Measurements from ENCODE around the gene KNDC1.
"Not testable (repeated sequence)": the region's sequence is repeated elsewhere in the genome, so short reads cannot be mapped to it uniquely, and the experiment has no call there.

KNDC1 gene

GRCh38 chr10:133226251-133226808 is 66.3 kb downstream of the KNDC1 start:
- Histone ChIP-seq H3K27ac (no peak overlapping the region), H3K9me3 (ENCODE audit: low read depth, low read length) (no peaks in the 10 kb centered on the region), H3K9ac (ENCODE audit: insufficient read length) (no peak overlapping the region), H3K36me3 (ENCODE audit: insufficient read depth, low read length) (no peaks in the 10 kb centered on the region), H3K4me3 (no peak overlapping the region)
- TF ChIP-seq EZH2 (IDR thresholded peaks at IDR 0.05), result no peak
- no peak for TF ChIP-seq POLR2AphosphoS5 (IDR thresholded peaks at IDR 0.05; ENCODE audit: borderline replicate concordance, low read depth, low read length)
- no peak for TF ChIP-seq FOXP2 (optimal IDR thresholded peaks at IDR 0.05; ENCODE audit: control extremely low read depth, extremely low read length, insufficient read depth)
- no peak for DNase-seq (ENCODE audit: low read depth, low spot score)

DNA sequence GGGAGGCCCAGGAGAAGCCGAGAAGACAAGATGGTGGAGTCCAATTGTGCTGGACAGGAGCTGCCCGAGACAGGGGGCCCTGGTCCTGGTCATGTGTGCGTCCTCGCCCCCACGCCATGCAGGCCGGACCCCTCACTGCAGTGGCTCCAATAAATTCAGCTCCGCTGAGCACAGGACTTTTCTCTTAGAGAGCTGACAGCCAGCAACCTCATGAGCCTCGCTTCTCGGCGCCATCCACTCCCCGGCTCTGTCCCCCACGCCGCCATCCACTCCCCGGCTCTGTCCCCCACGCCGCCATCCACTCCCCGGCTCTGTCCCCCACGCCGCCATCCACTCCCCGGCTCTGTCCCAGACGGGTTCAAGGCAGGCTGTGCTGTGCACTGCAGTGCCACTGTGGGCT is 67.2 kb downstream of the KNDC1 start:
- TF ChIP-seq POLR2AphosphoS5 (IDR thresholded peaks at IDR 0.05; ENCODE audit: borderline replicate concordance, low read depth, low read length) (no peak), EZH2 (IDR thresholded peaks at IDR 0.05) (no peak), FOXP2 (optimal IDR thresholded peaks at IDR 0.05; ENCODE audit: control extremely low read depth, extremely low read length, insufficient read depth) (no peak)
- Histone ChIP-seq H3K36me3 (ENCODE audit: insufficient read depth, low read length) (no peaks in the 10 kb centered on the region), H3K9me3 (ENCODE audit: low read depth, low read length) (no peaks in the 10 kb centered on the region), H3K4me3 (no peak overlapping the region), H3K9ac (ENCODE audit: insufficient read length) (no peak overlapping the region), H3K27ac (no peak overlapping the region)
- no peak for DNase-seq (ENCODE audit: low read depth, low spot score)

- Histone ChIP-seq H3K9ac (ENCODE audit: insufficient read length) (no peak overlapping the region), H3K27ac (no peak overlapping the region), H3K36me3 (ENCODE audit: insufficient read depth, low read length) (no peaks in the 10 kb centered on the region), H3K9me3 (ENCODE audit: low read depth, low read length) (no peaks in the 10 kb centered on the region), H3K4me3 (no peak overlapping the region)
- no peak for TF ChIP-seq FOXP2 (optimal IDR thresholded peaks at IDR 0.05; ENCODE audit: control extremely low read depth, extremely low read length, insufficient read depth)
- TF ChIP-seq EZH2 (IDR thresholded peaks at IDR 0.05), result no peak
- no peak for TF ChIP-seq POLR2AphosphoS5 (IDR thresholded peaks at IDR 0.05; ENCODE audit: borderline replicate concordance, low read depth, low read length)
- DNase-seq (ENCODE audit: low read depth, low spot score), result no peak
Measured at GRCh38 chr10:133229265-133230043, 69.4 kb downstream of the KNDC1 start.

- H3K9ac ChIP-seq (ENCODE audit: insufficient read length), result no peak within 1 kb of the TSS
- no peaks in the 10 kb centered on the region for H3K9me3 ChIP-seq (ENCODE audit: low read depth, low read length)
- no peak within 1 kb of the TSS for H3K27ac ChIP-seq
- no peaks in the 10 kb centered on the region for H3K36me3 ChIP-seq (ENCODE audit: insufficient read depth, low read length)
- no peak for DNase-seq (ENCODE audit: low read depth, low spot score)
- H3K4me3 ChIP-seq, result no peak within 1 kb of the TSS
- TF ChIP-seq POLR2AphosphoS5 (IDR thresholded peaks at IDR 0.05; ENCODE audit: borderline replicate concordance, low read depth, low read length), result no peak
- no peak for TF ChIP-seq FOXP2 (optimal IDR thresholded peaks at IDR 0.05; ENCODE audit: control extremely low read depth, extremely low read length, insufficient read depth)
Measured at GRCh38 chr10:133230044-133230361, 70.0 kb downstream of the KNDC1 start, which contains the start of gene UTF1. UTF1 (plus strand) TSS chr10:133230217; CDS start chr10:133230289, 72 bp downstream.

DNA sequence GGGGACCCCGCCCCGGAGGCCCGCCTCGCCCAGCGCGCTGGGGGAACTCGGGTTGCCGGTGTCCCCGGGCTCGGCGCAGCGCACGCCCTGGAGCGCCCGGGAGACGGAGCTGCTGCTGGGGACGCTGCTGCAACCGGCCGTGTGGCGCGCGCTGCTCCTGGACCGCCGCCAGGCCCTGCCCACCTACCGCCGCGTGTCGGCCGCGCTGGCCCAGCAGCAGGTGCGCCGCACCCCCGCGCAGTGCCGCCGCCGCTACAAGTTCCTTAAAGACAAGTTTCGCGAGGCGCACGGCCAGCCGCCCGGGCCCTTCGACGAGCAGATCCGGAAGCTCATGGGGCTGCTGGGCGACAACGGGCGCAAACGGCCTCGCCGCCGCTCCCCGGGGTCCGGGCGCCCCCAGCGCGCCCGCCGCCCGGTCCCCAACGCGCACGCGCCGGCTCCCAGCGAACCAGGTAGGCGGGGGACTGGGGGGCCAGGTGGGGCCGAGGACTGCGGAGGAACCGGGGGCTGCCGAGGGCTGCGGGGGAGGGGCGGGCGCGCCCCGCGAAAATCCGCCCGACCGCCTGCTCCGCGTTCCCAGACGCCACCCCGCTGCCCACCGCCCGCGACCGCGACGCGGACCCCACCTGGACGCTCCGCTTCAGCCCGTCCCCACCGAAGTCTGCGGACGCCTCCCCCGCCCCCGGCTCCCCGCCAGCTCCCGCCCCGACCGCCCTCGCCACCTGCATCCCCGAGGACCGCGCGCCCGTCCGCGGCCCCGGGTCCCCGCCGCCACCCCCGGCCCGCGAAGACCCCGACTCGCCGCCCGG is 70.6 kb downstream of the KNDC1 start:
- H3K9ac ChIP-seq (ENCODE audit: insufficient read length), result no peak overlapping the region
- H3K9me3 ChIP-seq (ENCODE audit: low read depth, low read length), result no peaks in the 10 kb centered on the region
- no peaks in the 10 kb centered on the region for H3K36me3 ChIP-seq (ENCODE audit: insufficient read depth, low read length)
- TF ChIP-seq EZH2 (IDR thresholded peaks at IDR 0.05) (no peak), FOXP2 (optimal IDR thresholded peaks at IDR 0.05; ENCODE audit: control extremely low read depth, extremely low read length, insufficient read depth) (no peak), POLR2AphosphoS5 (IDR thresholded peaks at IDR 0.05; ENCODE audit: borderline replicate concordance, low read depth, low read length) (no peak)
- DNase-seq (ENCODE audit: low read depth, low spot score), result no peak
- no peak overlapping the region for H3K4me3 ChIP-seq
- H3K27ac ChIP-seq, result no peak overlapping the region

DNA sequence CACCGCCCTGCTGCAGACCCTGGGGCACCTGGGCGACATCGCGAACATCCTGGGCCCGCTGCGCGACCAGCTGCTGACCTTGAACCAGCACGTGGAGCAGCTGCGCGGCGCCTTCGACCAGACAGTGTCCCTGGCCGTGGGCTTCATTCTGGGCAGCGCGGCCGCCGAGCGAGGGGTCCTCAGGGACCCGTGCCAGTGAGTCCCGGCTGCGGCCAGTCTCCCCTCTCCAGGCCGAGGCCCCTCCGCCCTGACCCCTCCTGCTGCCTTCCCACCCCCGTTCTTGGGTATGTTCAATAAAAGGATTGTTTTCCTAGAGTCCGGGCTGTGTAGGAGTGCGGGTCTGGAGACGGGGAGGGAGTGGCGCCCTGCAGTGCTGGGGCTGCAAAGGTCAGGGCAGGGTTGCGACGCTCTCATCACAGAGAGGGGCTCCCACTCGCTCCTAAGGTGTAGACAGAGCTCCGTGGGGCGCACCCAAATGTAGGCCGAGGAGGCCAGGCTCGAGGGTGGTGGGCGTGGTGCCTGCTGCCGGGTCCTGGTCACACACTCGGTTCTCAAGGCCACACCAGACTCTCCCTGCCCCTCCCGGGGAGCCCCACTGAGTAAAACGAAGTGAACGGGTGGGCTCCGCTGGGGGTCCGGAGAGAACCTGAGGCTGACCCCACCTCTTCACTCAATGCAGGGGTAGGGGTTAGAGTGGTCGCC is 71.4 kb downstream of the KNDC1 start:
- Histone ChIP-seq H3K9ac (ENCODE audit: insufficient read length) (no peak overlapping the region), H3K36me3 (ENCODE audit: insufficient read depth, low read length) (no peaks in the 10 kb centered on the region), H3K27ac (no peak overlapping the region), H3K9me3 (ENCODE audit: low read depth, low read length) (no peaks in the 10 kb centered on the region), H3K4me3 (no peak overlapping the region)
- TF ChIP-seq EZH2 (IDR thresholded peaks at IDR 0.05), result no peak
- no peak for DNase-seq (ENCODE audit: low read depth, low spot score)

DNA sequence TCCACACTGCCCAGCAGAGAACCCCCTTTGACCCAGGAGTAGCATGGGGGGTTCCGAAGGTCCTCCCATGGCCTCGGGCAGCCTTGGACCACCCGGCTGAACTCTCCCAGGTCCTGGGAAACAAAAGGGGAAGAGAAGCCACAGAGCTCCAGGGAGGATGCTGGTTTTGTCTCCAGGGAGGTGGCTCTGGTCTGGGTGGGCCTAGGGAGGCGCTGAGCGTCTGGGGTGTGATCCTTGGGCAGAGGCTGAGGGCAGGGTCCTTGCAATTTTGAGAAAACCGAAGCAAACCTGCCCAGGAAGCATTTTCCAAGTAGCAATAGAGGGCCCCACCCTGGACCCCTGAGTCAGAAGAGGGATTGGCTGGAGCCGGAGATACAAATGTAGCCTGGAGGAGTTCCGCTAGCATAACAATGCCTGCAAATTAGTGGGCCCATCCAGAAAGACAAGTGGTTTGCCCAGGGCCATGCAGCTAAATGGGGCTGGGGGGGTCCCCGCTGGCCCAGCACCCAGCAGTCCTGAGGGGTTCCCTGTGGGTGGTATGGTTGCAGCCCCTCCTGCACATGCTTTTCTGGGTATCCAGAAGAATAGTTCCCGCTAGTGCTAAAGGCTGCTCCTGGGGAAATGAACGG is 72.0 kb downstream of the KNDC1 start:
- Histone ChIP-seq H3K36me3 (ENCODE audit: insufficient read depth, low read length) (no peaks in the 10 kb centered on the region), H3K9ac (ENCODE audit: insufficient read length) (no peak overlapping the region), H3K4me3 (no peak overlapping the region), H3K27ac (no peak overlapping the region), H3K9me3 (ENCODE audit: low read depth, low read length) (no peaks in the 10 kb centered on the region)
- no peak for DNase-seq (ENCODE audit: low read depth, low spot score)
- TF ChIP-seq POLR2AphosphoS5 (IDR thresholded peaks at IDR 0.05; ENCODE audit: borderline replicate concordance, low read depth, low read length) (no peak), EZH2 (IDR thresholded peaks at IDR 0.05) (no peak), FOXP2 (optimal IDR thresholded peaks at IDR 0.05; ENCODE audit: control extremely low read depth, extremely low read length, insufficient read depth) (no peak)

DNA sequence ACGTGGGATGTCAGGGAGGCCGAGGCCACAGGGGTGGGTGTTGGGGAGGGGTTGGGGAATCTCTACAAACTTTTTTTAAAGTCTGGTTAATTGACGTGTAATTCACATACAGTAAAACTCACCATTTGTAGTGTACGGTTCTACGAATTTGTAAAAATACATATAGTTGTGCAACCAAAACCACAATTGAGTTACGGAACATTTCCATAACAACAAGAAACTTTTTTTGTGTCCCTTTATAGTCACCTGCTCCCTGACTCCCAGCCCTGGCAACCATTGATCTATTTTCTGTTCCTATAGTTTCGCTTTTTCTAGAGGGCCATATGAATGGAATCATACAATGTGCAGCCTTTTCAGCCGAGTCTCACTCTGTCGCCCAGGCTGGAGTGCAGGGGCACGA is 74.8 kb downstream of the KNDC1 start:
- not testable (repeated sequence) for H3K4me3 ChIP-seq

More for the DNA sequence above, 74.8 kb downstream of the KNDC1 start:
- H3K36me3 ChIP-seq (ENCODE audit: insufficient read depth, low read length); DNase-seq (ENCODE audit: low read depth, low spot score); H3K9ac ChIP-seq (ENCODE audit: insufficient read length); H3K27ac ChIP-seq; H3K9me3 ChIP-seq (ENCODE audit: low read depth, low read length): not testable (repeated sequence)

All from SK-N-MC (cell line).